Esophagus squamous epithelium (tissue), 4 donors: ENCODE results near the gene LRRTM3.

Experiments
- CTCF ChIP-seq, 6 experiments: fragments of 450-650 bp in 4 of 6; fragments of 200-600 bp in 2 of 6; sonication (generic) in 2 of 6; IDR thresholded peaks; one replicate each; pipeline ENCODE4 v1.5.1; 2016 to 2019; ENCODE audit warnings: antibody characterized with exemption in 6 of 6, mild to moderate bottlenecking in 4 of 6, moderate library complexity in 4 of 6
- POLR2A ChIP-seq, 4 donors: fragments of 450-650 bp; IDR thresholded peaks; one replicate each; pipeline ENCODE4 v1.6.1; 2017; ENCODE audit warnings: antibody characterized with exemption in 4 of 4, mild to moderate bottlenecking in 4 of 4, moderate library complexity in 3 of 4

- TF ChIP-seq CTCF (IDR thresholded peaks at IDR 0.05) (no peak), POLR2A (IDR thresholded peaks at IDR 0.05) (no peak)
Observed at GRCh38 chr10:67086327-67087134, 160.7 kb downstream of the LRRTM3 start.
